Left lung (tissue), 10 donors: ENCODE results near the gene KLF11. TPM values are rescaled to one million over a fixed set of nuclear protein-coding genes. Genes with fewer than 3 reads are reported as not detected.

Experiments
- ATAC-seq: fragments of 200-7000 bp; cut with Tn5 transposase; one replicate; pipeline ENCODE4 v1.9.1; 2020; ENCODE audit warnings: moderate library complexity
- DNase-seq, 4 donors: peaks; one replicate each; pipeline ENCODE4 v3.0.0-alpha.2; 2013 to 2020
- H3K27ac ChIP-seq, 2 donors: fragments of 200-600 bp; sonication (generic) in 1 of 2; one replicate each; pipeline versions ENCODE4 v1.5.0 to v1.8.0; 2020 to 2021
- H3K27me3 ChIP-seq, 2 donors: fragments of 200-600 bp; sonication (generic) in 1 of 2; one replicate each; pipeline versions ENCODE4 v1.5.0 to v1.8.0; 2020 to 2021
- H3K36me3 ChIP-seq, 2 donors: fragments of 200-600 bp; sonication (generic) in 1 of 2; one replicate each; pipeline versions ENCODE4 v1.5.0 to v1.8.0; 2020 to 2021
- H3K4me1 ChIP-seq, 2 donors: fragments of 200-600 bp; one replicate each; pipeline ENCODE4 v1.8.0; 2021
- H3K4me3 ChIP-seq, 2 donors: fragments of 200-600 bp; sonication (generic) in 1 of 2; one replicate each; pipeline versions ENCODE4 v1.5.0 to v1.8.0; 2020 to 2021; ENCODE audit warnings: mild to moderate bottlenecking in 1 of 2
- H3K9me3 ChIP-seq, 2 donors: fragments of 200-600 bp; sonication (generic) in 1 of 2; one replicate each; pipeline versions ENCODE4 v1.5.0 to v1.8.0; 2020 to 2021
- CTCF ChIP-seq, 2 donors: fragments of 200-600 bp; sonication (generic) in 1 of 2; IDR thresholded peaks; one replicate each; pipeline versions ENCODE4 v1.5.0 to v1.8.0; 2021; ENCODE audit warnings: antibody characterized with exemption in 2 of 2
- intact Hi-C, 2 donors: fragments of 100-400 bp; cut with DNase I; formaldehyde crosslinking; loops; one replicate each; pipeline versions ENCODE4 v1.11.2 to v1.14.2; 2022
- polyA plus RNA-seq, 6 donors: library from polyadenylated mRNA; unstranded; fragments of 120-200 nt; gene quantifications; one replicate each; pipeline ENCODE4 v1.2.1, GENCODE V29; 2013; ENCODE audit not compliant: insufficient read length in 6 of 6
- total RNA-seq, 2 donors: library from RNA; stranded (reverse); fragmentation: NEBNext Ultra II Directional; extraction: Animal tissue kit (Norgen Biotek cat#: 25700); gene quantifications; one replicate each; pipeline ENCODE4 v1.2.1, GENCODE V29; 2021
- donor health status: DM: no; HTN: yes; CAD: no.
- donor health status: DM: no; HTN: no; CAD: no.

Gene KLF11
- total and polyA plus RNA-seq, 8 donors = 15.7 to 23.0 (median 20.0) TPM

- ATAC-seq = no peak
- no peaks in the 10 kb centered on the region for H3K9me3 ChIP-seq
- H3K27ac ChIP-seq = no peak overlapping the region
- H3K27me3 ChIP-seq = no peaks in the 10 kb centered on the region
- H3K4me3 ChIP-seq = no peak overlapping the region
- intact Hi-C loops = no loop called here
- TF ChIP-seq CTCF (IDR thresholded peaks at IDR 0.05) = no peak
- peaks cover 32 to 69% of the 10 kb centered on the region in 2 donors for H3K4me1 ChIP-seq
- H3K36me3 ChIP-seq = no peaks in the 10 kb centered on the region
- DNase-seq = peak in 1 of 4 donors; percentile 60
Measured at GRCh38 chr2:10032746-10033105, 10.6 kb upstream of the KLF11 start.

- no peak overlapping the region for H3K4me3 ChIP-seq
- H3K27me3 ChIP-seq = no peaks in the 10 kb centered on the region
- intact Hi-C loops = no loop called here
- H3K9me3 ChIP-seq = no peaks in the 10 kb centered on the region
- peaks cover 32 to 72% of the 10 kb centered on the region in 2 donors for H3K4me1 ChIP-seq
- ATAC-seq (no peak), DNase-seq (peak in 1 of 4 donors; percentile 68)
- H3K36me3 ChIP-seq = no peaks in the 10 kb centered on the region
- H3K27ac ChIP-seq = no peak overlapping the region
- no peak for TF ChIP-seq CTCF (IDR thresholded peaks at IDR 0.05)
Measured at GRCh38 chr2:10033251-10034006, 9.9 kb upstream of the KLF11 start.

GRCh38 chr2:10034333-10035052, 8.9 kb upstream of the KLF11 start:
- DNase-seq (no peak), ATAC-seq (no peak)
- intact Hi-C loops = no loop called here
- H3K9me3 ChIP-seq = no peaks in the 10 kb centered on the region
- H3K36me3 ChIP-seq = no peaks in the 10 kb centered on the region
- H3K4me1 ChIP-seq = peaks cover 27 to 69% of the 10 kb centered on the region in 2 donors
- no peak overlapping the region for H3K4me3 ChIP-seq
- TF ChIP-seq CTCF (IDR thresholded peaks at IDR 0.05) = no peak
- peak overlapping the region in 1 of 2 donors; percentile 2 for H3K27ac ChIP-seq
- H3K27me3 ChIP-seq = no peaks in the 10 kb centered on the region

GRCh38 chr2:10035053-10035422, 8.3 kb upstream of the KLF11 start:
- H3K4me1 ChIP-seq = peaks cover 22 to 69% of the 10 kb centered on the region in 2 donors
- peak overlapping the region in 1 of 2 donors; percentile 72 for H3K27ac ChIP-seq
- no peak for TF ChIP-seq CTCF (IDR thresholded peaks at IDR 0.05)
- peak in 1 of 4 donors; percentile 56 for DNase-seq
- no peaks in the 10 kb centered on the region for H3K36me3 ChIP-seq
- no peaks in the 10 kb centered on the region for H3K27me3 ChIP-seq
- H3K4me3 ChIP-seq = no peak overlapping the region
- intact Hi-C loops = no loop called here
- no peak for ATAC-seq
- H3K9me3 ChIP-seq = no peaks in the 10 kb centered on the region

GRCh38 chr2:10035633-10036032, 7.7 kb upstream of the KLF11 start:
- no peak for TF ChIP-seq CTCF (IDR thresholded peaks at IDR 0.05)
- no peaks in the 10 kb centered on the region for H3K27me3 ChIP-seq
- no peaks in the 10 kb centered on the region for H3K36me3 ChIP-seq
- H3K9me3 ChIP-seq = no peaks in the 10 kb centered on the region
- intact Hi-C loops = no loop called here
- no peak overlapping the region for H3K4me3 ChIP-seq
- H3K4me1 ChIP-seq = peaks cover 21 to 66% of the 10 kb centered on the region in 2 donors
- H3K27ac ChIP-seq = peak overlapping the region; percentile 72 to 76
- ATAC-seq (no peak), DNase-seq (no peak)
